T follicular helper cell (primary cell): Measurements from ENCODE around the gene CDH4.

Experiments used
- DNase-seq: peaks from one replicate; pipeline ENCODE4 v3.0.0-alpha.2; 2020; ENCODE audit warnings: low read depth

The CDH4 gene

GRCh38 chr20:61830241-61830930, 578.3 kb downstream of the CDH4 start:
- no peak for DNase-seq

DNA sequence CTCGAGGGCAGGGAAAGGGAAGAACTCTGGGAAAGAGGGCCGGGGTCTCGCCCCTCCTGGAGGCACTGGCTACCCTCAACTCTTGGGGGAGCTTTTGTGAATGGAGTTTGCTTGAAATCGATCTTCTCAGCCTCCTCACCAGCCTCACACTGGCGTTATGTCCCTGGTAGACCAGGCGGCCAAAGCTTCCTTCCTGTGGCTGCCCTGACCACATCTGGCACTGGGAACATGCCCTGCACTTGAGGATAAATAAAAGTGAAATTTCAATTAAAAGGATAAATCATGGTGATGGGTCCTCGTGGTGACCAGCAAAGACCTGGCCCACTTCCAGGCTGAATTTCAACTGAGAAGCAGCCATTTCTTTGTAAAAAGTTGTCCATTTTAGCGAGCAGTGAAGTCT, 578.9 kb downstream of the CDH4 start:
- DNase-seq = no peak

DNA sequence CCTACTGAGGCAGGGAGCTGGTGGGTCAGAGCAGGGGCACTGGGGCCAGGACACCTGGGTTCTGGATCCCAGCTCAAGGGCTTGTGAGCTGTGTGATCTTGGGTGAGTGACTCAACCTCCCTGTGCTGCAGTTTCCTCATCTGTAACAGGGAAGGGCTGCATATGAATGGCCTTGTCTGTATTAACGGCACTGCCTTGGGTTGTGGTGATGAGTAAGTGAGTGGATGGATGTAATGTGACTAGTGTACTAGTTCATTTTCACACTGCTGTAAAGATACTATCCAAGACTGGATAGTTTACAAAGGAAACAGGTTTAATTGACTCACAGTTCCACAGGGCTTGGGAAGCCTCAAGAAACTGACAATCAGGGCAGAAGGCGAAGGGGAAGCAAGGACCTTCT, 580.1 kb downstream of the CDH4 start:
- no peak for DNase-seq

DNA sequence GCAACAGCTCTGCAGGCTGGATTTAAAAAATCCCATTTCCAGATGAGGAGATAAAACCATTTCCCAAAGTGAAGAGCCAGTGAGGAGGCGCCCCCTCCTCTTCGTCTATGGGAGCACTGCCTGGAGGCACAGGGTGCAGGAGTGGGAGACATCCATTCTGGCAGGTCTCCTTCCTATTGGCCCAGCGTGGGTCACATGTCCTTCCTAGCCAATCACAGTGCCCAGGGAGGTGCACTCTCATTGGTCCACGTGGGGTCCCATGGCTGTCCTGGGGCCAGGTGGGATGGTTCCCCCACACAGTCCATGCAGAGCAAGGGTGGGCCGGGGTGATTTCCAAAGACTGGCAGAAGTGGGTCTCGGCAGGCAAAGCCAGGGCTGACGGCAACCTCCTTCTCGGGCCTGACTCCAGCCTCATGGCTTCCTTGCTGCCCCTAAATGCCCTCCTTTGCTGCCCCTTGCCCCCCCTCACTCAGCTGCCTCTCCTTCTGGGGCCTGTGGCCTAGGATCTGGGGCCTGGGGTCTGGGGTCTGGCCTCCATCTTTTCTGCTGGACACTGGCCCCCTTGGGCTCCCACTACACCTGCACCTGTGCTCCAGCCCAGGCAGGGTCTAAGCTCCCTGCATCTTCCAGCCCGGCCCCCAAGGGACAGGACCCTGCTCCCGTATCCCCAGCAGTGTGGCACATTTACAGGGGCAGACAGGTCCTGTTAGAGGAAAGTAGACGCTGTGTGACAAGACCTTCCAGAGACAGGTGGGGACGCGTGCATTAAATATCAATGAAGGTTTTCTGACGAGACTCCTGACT, 581.9 kb downstream of the CDH4 start:
- no peak for DNase-seq

GRCh38 chr20:61835301-61835700, 583.2 kb downstream of the CDH4 start:
- DNase-seq = no peak

DNA sequence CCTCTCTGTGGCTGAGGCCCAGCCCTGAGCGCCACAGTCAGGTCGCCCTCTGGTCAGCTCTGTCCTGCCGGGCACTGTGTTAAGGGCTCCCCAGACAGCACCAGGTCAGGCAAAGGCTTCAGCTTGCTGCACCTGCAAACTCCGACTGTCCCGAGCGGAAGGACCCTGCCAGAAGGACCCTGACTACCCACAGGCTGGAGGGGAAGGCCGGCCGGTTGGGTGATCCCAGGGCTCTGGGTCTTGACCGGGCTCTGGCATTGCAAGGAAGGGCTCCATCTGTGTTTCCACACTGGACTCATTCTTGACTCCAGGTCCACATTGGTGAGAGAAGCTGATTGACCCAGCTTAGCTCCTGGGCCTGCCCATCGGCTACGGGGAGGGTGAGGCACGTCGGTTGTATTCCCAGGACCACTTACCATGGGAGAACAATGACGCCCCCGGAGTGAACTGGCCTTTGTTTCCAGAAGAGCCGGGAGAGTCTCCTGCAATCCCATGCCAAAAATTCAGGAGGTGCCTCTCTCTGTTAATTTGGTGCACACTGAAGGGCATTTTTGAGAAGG, 583.8 kb downstream of the CDH4 start:
- DNase-seq = no peak

- no peak for DNase-seq
Observed at GRCh38 chr20:61837200-61837599, 585.1 kb downstream of the CDH4 start.

DNA sequence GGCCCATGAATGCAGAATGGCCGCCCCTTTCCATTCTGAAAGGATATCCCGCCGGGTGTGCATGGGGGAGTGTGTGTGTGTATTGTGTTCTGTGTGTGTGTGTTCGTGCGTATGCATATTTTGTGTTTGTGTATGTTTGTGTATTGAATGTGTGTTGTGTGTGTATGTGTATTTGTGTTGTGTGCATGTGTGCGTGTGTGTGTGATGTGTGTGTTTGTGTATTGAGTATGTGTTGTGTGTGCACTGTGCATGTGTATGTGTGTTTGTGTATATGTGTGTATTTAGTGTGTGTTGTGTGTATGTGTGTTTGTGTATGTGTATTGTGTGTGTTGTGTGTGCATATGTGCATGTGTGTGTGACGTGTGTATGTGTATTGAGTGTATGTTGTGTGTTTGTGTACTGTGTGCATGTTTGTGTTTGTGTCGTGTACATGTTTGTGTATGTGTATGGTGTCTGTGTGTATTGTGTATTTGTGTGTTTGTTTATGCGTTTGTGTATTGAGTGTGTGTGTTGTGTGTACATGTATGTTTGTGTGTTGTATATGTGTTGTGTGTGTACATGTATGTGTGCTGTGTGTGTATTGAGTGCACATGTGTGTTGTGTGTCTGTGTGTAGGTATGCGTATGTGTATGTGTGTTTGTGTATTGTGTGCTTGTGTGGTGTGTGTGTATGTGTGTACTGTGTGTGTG, 587.3 kb downstream of the CDH4 start:
- DNase-seq = no peak

DNA sequence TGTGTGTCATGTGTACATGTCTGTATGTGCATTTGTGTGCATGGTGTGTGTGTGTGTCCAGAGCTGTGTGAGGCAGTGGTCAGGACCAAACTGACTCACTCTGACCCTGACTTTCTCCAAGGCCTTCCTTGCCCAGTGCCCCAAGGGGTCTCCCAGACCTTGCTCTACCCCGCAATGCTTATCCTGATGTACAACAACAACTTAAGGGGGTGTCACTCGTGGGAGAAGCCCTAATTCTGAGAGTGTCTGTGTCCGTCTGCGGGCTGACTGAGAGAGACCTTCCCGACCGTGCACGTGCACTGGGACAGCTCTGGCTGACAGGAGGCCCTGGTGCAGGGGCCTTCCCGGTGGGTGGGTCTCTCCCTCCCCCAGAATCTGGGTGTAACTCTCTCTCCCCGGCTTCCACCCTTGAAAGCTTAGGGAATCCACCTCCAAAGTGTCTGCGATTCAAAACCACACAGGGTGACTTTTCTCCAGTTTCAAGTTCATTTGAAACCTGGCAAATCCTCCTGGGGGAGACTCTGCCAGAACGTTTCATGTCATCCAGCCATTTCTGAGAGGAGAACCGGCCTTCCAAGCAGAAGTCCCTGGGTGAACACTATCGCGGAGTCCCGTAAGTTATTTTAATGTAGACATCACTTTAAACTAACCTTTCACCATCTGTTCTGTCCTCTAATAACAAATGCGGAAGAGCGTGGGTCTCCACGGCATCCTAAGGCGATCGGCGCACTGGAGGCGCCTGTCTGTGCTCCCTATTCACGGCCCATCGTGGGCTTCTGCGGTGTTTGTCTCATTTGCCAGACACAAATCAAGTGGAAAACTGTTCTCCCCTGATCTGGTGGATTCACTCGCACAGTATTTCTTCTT, 588.1 kb downstream of the CDH4 start:
- no peak for DNase-seq

- DNase-seq = no peak
Observed at GRCh38 chr20:61840779-61841455, 588.9 kb downstream of the CDH4 start.

DNA sequence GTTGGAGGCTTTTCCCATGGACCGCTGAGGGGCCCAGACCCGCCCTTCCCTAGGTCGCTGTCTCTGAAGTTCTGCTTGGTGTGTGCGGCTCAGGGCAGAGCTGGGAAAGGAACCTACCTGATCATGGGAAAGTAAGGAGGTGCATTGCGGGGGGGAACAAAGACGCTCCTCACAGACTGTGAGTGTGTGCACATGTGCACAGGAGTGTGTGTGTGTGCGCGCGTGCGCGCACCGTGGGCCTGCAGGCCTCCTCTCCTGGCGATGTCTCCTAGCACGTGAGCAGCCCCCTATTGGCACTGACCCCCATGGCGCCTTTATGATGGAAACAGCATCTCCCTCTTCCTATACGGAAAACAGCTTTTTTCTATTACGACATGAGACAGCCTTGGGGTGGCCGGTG, 589.5 kb downstream of the CDH4 start:
- no peak for DNase-seq

DNA sequence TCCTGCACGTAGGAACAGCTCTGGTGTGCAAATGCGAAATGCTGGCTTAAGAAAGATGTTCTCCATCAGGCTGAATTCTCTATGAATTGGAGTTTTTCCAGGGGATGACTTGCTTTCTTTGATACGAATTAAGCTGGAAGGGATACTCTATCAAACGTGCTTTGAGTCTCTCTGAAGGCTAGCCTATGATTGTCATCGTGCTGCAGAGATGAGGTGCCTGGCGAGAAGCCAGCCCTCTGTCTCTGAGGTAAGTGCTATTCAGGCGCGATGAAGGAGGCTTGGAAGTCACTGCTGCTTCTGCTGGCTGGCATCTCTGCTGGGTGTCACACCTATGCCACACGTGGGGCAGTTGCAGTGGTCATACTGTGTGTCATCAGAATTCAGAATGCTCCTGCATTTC, 589.9 kb downstream of the CDH4 start:
- no peak for DNase-seq

GRCh38 chr20:61844621-61845020, 592.6 kb downstream of the CDH4 start:
- no peak for DNase-seq

DNA sequence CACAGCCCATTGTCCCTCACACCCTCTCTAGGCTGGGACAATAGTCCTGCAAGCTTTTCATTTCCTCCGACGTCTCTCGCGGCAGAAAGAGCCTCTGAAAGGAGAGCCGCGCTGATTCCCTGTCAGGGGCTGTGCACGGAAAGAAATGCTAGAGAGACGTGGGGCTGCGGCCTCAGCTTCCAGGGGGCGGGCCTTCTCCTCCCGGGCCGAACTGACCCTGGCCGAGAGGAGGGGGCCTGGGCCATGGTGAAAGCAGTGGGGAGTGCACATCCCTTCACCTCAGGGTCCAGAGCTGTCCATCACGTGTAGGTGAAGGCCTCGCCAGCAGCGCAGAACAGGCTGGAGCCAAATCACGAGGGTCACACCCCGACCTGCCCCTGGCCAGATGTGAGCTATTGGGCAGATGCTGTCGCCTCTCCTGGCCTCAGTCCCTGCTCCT, 593.2 kb downstream of the CDH4 start:
- no peak for DNase-seq

GRCh38 chr20:61846074-61846473, 594.0 kb downstream of the CDH4 start:
- no peak for DNase-seq

- DNase-seq = no peak
Observed at GRCh38 chr20:61846741-61847419, 594.8 kb downstream of the CDH4 start.

DNA sequence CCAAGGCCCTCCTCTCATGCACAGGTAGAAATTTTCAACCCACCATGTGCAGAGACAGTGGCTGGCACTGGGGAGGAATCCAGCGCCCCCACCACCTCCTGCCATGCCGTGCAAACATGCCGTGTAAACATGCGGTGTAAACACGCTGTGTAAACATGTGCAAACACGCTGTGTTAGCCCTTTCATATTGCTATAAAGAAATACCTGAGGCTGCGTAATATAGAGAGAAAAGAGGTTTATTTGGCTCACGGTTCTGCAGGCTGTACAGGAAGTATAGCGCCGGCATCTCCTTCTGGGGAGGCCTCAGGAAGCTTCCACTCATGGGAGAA, 595.3 kb downstream of the CDH4 start:
- no peak for DNase-seq

DNA sequence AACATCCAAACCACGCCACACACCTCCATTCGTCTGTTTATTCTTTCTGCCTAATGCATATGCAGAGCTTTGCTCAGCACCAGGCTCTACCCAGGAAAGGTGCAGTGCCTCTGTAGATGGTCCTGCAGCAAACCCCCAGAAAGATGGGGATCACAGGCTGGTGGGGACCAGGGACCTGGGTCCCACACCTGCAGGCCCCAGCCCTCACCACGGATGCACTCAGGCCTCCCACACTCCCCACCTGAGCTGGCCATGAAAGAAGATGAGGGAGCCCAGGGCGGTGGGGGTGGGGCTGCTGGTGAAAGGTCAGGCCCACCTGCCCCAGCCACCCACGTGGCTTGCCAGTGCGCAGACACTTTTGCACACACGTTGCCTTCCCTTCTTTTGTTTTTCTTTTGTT, 595.9 kb downstream of the CDH4 start:
- DNase-seq = no peak

GRCh38 chr20:61848851-61849250, 596.8 kb downstream of the CDH4 start:
- no peak for DNase-seq

GRCh38 chr20:61849376-61849775, 597.3 kb downstream of the CDH4 start:
- no peak for DNase-seq

- no peak for DNase-seq
Observed at GRCh38 chr20:61849822-61850221, 597.8 kb downstream of the CDH4 start.
